IMR-90 (cell line): ENCODE measurements around the gene GNAT2. TPM values are rescaled to one million over a fixed set of nuclear protein-coding genes. Genes with fewer than 3 reads are reported as not detected.

ENCODE experiments used
- ATAC-seq: fragments of 200-7000 bp; cut with Tn5 transposase; 2 replicates; pipeline ENCODE4 v1.9.1; 2020; ENCODE audit warnings: low read depth, mild to moderate bottlenecking, moderate library complexity
- BruUV-seq: library from RNA; stranded (reverse); fragments of 400-500 nt; replicated peaks from 2 replicates; lab custom pipeline; 2021; lab: Mats Ljungman, UMichigan
- CTCF ChIA-PET: fragments of 300-600 bp; formaldehyde crosslinking; extraction: SDS; loops from one replicate; lab custom pipeline; 2021; ENCODE audit warnings: antibody characterized with exemption; lab: Yijun Ruan, JAX
- POLR2A ChIA-PET: fragments of 300-600 bp; sonication (Branson Sonifier 250); formaldehyde crosslinking; loops from one replicate; lab custom pipeline; 2022; ENCODE audit warnings: antibody characterized with exemption; ENCODE audit not compliant: unreplicated experiment; lab: Charles Lee
- DNase-seq: peaks from one replicate; pipeline ENCODE4 v3.0.0; 2013
- H2AFZ ChIP-seq: replicated peaks from 2 replicates; pipeline ENCODE3; 2013; ENCODE audit warnings: low read length, mild to moderate bottlenecking; ENCODE audit not compliant: poor library complexity
- H2AK5ac ChIP-seq: 2 replicates; pipeline ENCODE4 v1.6.1; 2013; ENCODE audit warnings: low read depth, low read length, inconsistent platforms
- H2AK9ac ChIP-seq: replicated peaks from 2 replicates; pipeline ENCODE3; 2013; ENCODE audit warnings: mild to moderate bottlenecking, low read depth, low read length, moderate library complexity; ENCODE audit not compliant: poor library complexity
- H2BK120ac ChIP-seq: 2 replicates; pipeline ENCODE4 v1.6.1; 2013; ENCODE audit warnings: low read depth, low read length, inconsistent platforms
- H2BK15ac ChIP-seq: 3 replicates; pipeline ENCODE4 v1.6.1; 2013; ENCODE audit warnings: low read depth, low read length, inconsistent platforms
- H2BK20ac ChIP-seq: 2 replicates; pipeline ENCODE4 v1.6.1; 2013; ENCODE audit warnings: low read depth, mild to moderate bottlenecking, inconsistent platforms, low read length, moderate library complexity
- H2BK5ac ChIP-seq: 2 replicates; pipeline ENCODE4 v1.6.1; 2013; ENCODE audit warnings: mild to moderate bottlenecking, low read depth, low read length, inconsistent platforms; ENCODE audit not compliant: poor library complexity, severe bottlenecking
- H3K14ac ChIP-seq: replicated peaks from 2 replicates; pipeline ENCODE4 v1.6.1; 2013; ENCODE audit warnings: low read depth, low read length, inconsistent platforms
- H3K18ac ChIP-seq: 2 replicates; pipeline ENCODE4 v1.6.1; 2013; ENCODE audit warnings: low read depth, low read length, control low read depth
- H3K23ac ChIP-seq: 2 replicates; pipeline ENCODE4 v1.6.1; 2013; ENCODE audit warnings: low read depth, low read length, inconsistent platforms
- H3K27ac ChIP-seq: 2 replicates; pipeline ENCODE4 v1.5.1; 2013; ENCODE audit warnings: mild to moderate bottlenecking, control low read depth, low read length; ENCODE audit not compliant: insufficient read depth
- H3K27me3 ChIP-seq: 2 replicates; pipeline ENCODE4 v1.6.1; 2013; ENCODE audit warnings: low read length; ENCODE audit not compliant: control insufficient read depth, insufficient read depth
- H3K36me3 ChIP-seq: 2 replicates; pipeline ENCODE4 v1.6.1; 2013; ENCODE audit warnings: low read length, mixed read lengths; ENCODE audit not compliant: control insufficient read depth, insufficient read depth
- H3K4ac ChIP-seq: 2 replicates; pipeline ENCODE4 v1.6.1; 2013; ENCODE audit warnings: low read depth, low read length, inconsistent platforms
- H3K4me1 ChIP-seq: 2 replicates; pipeline ENCODE4 v1.6.1; 2013; ENCODE audit warnings: low read length, mixed read lengths; ENCODE audit not compliant: control insufficient read depth, insufficient read depth
- H3K4me2 ChIP-seq: 2 replicates; pipeline ENCODE4 v1.6.1; 2013; ENCODE audit warnings: low read depth, mild to moderate bottlenecking, control low read depth, low read length, moderate library complexity
- H3K4me3 ChIP-seq: 2 replicates; pipeline ENCODE4 v1.5.1; 2013; ENCODE audit warnings: low read depth, mild to moderate bottlenecking, control low read depth, low read length, moderate library complexity; ENCODE audit not compliant: insufficient read depth
- H3K56ac ChIP-seq: 2 replicates; pipeline ENCODE4 v1.6.1; 2013; ENCODE audit warnings: low read length, inconsistent platforms; ENCODE audit not compliant: insufficient read depth; ENCODE audit errors: extremely low read depth
- H3K79me1 ChIP-seq, 2 experiments: 2 replicates each; pipeline ENCODE4 v1.6.1; 2013; ENCODE audit warnings: low read length in 2 of 2, inconsistent platforms in 1 of 2, low read depth in 1 of 2
- H3K9ac ChIP-seq: 2 replicates; pipeline ENCODE4 v1.6.1; 2013; ENCODE audit warnings: low read depth, low read length, control low read depth
- H3K9me1 ChIP-seq: 2 replicates; pipeline ENCODE4 v1.6.1; 2013; ENCODE audit warnings: low read length, inconsistent platforms; ENCODE audit not compliant: insufficient read depth
- H3K9me3 ChIP-seq: 2 replicates; pipeline ENCODE4 v1.6.1; 2013; ENCODE audit warnings: low read length; ENCODE audit not compliant: control insufficient read depth, insufficient read depth
- H4K20me1 ChIP-seq: 2 replicates; pipeline ENCODE4 v1.6.1; 2013; ENCODE audit warnings: low read length, inconsistent platforms; ENCODE audit not compliant: insufficient read depth
- H4K5ac ChIP-seq: 2 replicates; pipeline ENCODE4 v1.6.1; 2013; ENCODE audit warnings: mild to moderate bottlenecking, low read depth, low read length, control low read depth
- H4K8ac ChIP-seq, 2 experiments: 2 replicates each; pipeline ENCODE4 v1.6.1; 2013; ENCODE audit warnings: low read depth in 2 of 2, low read length in 2 of 2, control low read depth in 1 of 2, inconsistent platforms in 1 of 2
- H4K91ac ChIP-seq: 2 replicates; pipeline ENCODE4 v1.6.1; 2013; ENCODE audit warnings: low read depth, low read length, inconsistent platforms; ENCODE audit not compliant: insufficient read depth
- MAFK ChIP-seq: IDR thresholded peaks from 2 replicates; pipeline ENCODE4 v1.6.1; 2012; ENCODE audit warnings: low read depth, low read length, improper control_type of control experiment
- MXI1 ChIP-seq: IDR thresholded peaks from 2 replicates; pipeline ENCODE4 v1.6.1; 2012; ENCODE audit warnings: low read depth, mild to moderate bottlenecking, low read length, moderate library complexity, borderline replicate concordance
- WGBS, 2 experiments: methylation state at CpG; one replicate each; pipeline versions ENCODE4 v1.1.5 to v1.1.7; 2013; ENCODE audit warnings: missing lambda C conversion rate in 2 of 2; ENCODE audit not compliant: insufficient read length in 1 of 2; ENCODE audit errors: extremely low coverage in 2 of 2; 5-methylcytosine and 5-hydroxymethylcytosine counted together
- dilution Hi-C: fragments of 300-500 bp; cut with HindIII; formaldehyde crosslinking; loops from one replicate; pipeline ENCODE4 v1.14.3; 2018; ENCODE audit warnings: low sequenced_read_pairs; ENCODE audit not compliant: unreplicated experiment
- in situ Hi-C: fragments of 300-500 bp; cut with MboI; formaldehyde crosslinking; loops from 3 replicates; pipeline ENCODE4 v1.14.3; 2019; ENCODE audit warnings: low sequenced_read_pairs, inconsistent platforms, mixed read lengths
- intact Hi-C: fragments of 100-400 bp; cut with micrococcal nuclease; formaldehyde crosslinking; loops from 2 replicates; pipeline ENCODE4 v1.10.0; 2022
- polyA plus RNA-seq, 3 experiments: library from polyadenylated mRNA; depleted of rRNA; stranded (reverse); fragments of >200 nt; gene quantifications; 2 replicates each; pipeline ENCODE4 v1.2.3, GENCODE V29; 2012; ENCODE audit warnings: low replicate concordance in 1 of 3
- total RNA-seq: library from RNA; depleted of rRNA; stranded (reverse); fragments of >200 nt; gene quantifications from 2 replicates; pipeline ENCODE4 v1.2.3, GENCODE V29; 2012

GNAT2 gene
- total and polyA plus RNA-seq, 2 of the 4 experiments (the other 2 are of a cell fraction): 0.17 to 0.36 TPM

- 17% methylated on average over 1 of the region's 26 CpGs; no CpG with 5 or more reads in 1 of the 2 experiments for WGBS, 2 experiments
These were observed 48.8 kb upstream of the GNAT2 start for GRCh38 chr1:109668123-109668775.

More at GRCh38 chr1:109668123-109668775, 48.8 kb upstream of the GNAT2 start:
- H4K5ac ChIP-seq: no peak overlapping the region
- dilution Hi-C loops (no loop called here), intact Hi-C loops (no loop called here), in situ Hi-C loops (no loop called here)
- H3K18ac ChIP-seq: no peak overlapping the region
- no peak overlapping the region for H2BK15ac ChIP-seq
- H3K36me3 ChIP-seq: peaks cover 9% of the 10 kb centered on the region
- no peak overlapping the region for H4K91ac ChIP-seq
- no peak for TF ChIP-seq MAFK
- TF ChIP-seq MXI1: peak; percentile 0; the same call in 1 of the 2 replicates
- BruUV-seq: no TSS peak
- no peaks in the 10 kb centered on the region for H3K27me3 ChIP-seq
- ATAC-seq: peak; percentile 41; the same call in 1 of the 2 replicates
- peak; percentile 0 for DNase-seq
- H3K4ac ChIP-seq: peak overlapping the region; percentile 78; the same call in 1 of the 2 replicates
- peak overlapping the region; percentile 24; the same call in 1 of the 2 replicates for H3K56ac ChIP-seq
- H2AK9ac ChIP-seq: peak overlapping the region; percentile 81
- no peak overlapping the region for H2BK5ac ChIP-seq
- ChIA-PET CTCF (no interaction called here), POLR2A (no interaction called here)
- no peak overlapping the region; the same call in 1 of the 2 replicates for H3K14ac ChIP-seq
- H4K8ac ChIP-seq: peak overlapping the region; percentile 35 to 86; a peak in 2 of 4 replicates
- H3K4me1 ChIP-seq: peaks cover 6% of the 10 kb centered on the region; the same call in 1 of the 2 replicates
- no peaks in the 10 kb centered on the region for H3K9me3 ChIP-seq
- H2BK20ac ChIP-seq: no peak overlapping the region
- H3K27ac ChIP-seq: no peak overlapping the region
- H2AFZ ChIP-seq: peak overlapping the region; percentile 54
- peak overlapping the region; percentile 26 for H3K9ac ChIP-seq
- H3K4me3 ChIP-seq: peak overlapping the region; percentile 40
- H4K20me1 ChIP-seq: no peaks in the 10 kb centered on the region
- H3K4me2 ChIP-seq: peak overlapping the region; percentile 97
- peak overlapping the region; percentile 39; the same call in 1 of the 2 replicates for H2BK120ac ChIP-seq
- peaks cover 7% of the 10 kb centered on the region for H3K9me1 ChIP-seq
- H3K23ac ChIP-seq: peak overlapping the region; percentile 74; the same call in 1 of the 2 replicates
- H3K79me1 ChIP-seq: peaks cover 5 to 14% of the 10 kb centered on the region in 2 experiments; a peak in 2 of 4 replicates
- peak overlapping the region; percentile 43; the same call in 1 of the 2 replicates for H2AK5ac ChIP-seq
